NCI-H82 (cell line): ENCODE data around the gene BHLHE41.

Experiments used
- DNase-seq: peaks from one replicate; lab custom pipeline; 2025; lab: John Stamatoyannopoulos, UW

The BHLHE41 gene

DNA sequence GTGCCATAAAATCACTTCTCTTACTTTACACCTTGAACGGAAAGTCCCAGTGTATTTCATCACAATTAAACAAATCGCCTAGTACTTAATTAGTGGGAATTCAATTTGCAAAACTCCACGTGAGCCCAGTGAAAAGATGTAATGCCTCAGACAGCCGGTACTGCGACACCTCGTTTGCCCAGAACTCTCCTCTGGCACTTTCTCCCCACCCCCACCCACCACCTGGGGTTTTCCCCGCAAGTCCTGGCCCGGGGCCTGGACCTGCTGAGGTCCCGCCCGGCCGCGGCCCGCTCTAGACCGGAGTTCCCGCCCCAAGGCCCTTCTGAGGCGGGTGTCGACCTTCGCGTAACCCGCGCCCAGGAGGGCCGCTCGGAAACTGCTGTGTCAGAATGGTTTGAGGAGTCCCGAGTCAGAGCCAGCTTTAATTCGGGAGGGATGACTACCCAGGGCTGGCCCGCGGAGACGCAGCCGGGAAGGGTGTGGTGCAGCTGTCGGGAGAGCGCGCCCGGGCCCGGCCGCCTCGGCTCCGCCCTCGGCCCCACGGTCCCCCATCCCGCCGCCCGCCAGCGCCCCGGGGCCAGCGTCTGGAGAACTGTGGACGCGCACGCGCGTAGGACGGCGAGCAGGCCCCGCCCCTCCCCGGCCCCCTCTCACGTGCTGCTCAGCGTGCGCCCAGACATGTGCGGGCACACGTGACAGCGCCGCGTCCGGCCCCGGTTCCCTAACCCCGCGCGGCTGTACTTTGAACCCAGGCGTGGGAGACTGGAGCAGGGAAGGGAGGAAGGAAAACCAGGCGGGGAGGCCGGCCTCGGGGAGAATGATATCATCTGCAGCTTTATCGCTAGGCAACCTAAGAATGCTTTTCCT, 10.8 kb downstream of the BHLHE41 start:
- peak; percentile 91 for DNase-seq

DNA sequence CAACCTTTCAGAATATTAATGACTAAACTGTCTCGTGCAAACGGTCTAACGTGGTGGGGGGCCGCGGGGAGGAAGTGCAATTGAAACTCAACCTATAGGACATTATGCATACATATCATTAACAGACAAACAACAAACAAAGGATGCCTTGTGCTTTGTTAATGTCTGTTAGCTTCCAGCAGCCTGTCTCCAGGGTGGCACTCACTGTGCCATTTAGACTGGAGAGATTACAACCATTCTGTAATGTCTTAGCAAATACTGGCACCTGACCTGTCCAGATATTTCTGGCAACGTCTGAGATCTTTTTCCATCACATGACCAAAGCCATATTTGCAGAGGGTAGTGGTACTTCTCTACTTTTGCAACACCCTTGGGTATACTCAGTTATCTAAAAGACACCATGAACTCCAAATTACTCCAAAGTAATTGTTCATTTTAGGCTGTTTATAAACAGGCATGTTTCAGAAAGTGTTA, 11.6 kb downstream of the BHLHE41 start:
- DNase-seq = no peak

DNA sequence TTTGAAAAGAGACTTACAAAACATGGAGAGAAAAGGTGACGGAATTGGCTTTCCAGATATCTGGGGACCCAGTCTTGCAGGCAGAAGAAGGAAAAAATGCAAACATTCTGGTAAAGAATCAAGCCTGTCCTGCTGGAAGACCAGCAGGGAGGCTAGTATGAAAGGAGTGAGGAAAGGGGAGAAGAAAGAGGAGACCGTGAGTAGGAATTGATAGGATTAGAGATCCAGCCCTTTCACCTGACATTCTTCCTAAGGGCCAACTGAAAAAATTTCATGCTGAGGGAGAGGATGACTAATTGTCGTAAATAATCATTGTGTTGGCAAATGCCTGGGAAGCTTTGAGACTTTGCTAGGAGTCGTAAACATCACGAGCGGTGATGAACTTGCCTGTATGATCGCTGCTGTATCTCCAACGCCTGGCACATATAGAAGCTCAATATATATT, 12.1 kb downstream of the BHLHE41 start:
- no peak for DNase-seq

DNA sequence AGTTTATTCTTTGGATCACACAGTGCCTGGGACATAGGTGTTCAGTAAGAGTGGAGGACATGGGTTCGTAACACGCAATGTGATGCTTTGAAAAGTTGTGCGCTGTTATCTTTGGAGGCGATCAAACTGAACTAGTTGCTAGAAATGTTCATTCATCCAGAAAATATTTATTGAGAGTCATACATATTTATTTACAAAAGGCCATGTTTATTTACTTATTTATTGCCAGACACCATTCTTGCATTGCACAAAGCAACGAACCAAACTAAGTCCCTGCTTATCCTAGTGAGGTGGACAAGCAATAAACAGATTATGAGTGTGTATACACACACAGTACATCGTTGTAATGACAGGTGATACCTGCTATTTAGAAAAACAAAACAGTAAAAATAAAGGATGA, 12.6 kb downstream of the BHLHE41 start:
- DNase-seq = no peak

DNA sequence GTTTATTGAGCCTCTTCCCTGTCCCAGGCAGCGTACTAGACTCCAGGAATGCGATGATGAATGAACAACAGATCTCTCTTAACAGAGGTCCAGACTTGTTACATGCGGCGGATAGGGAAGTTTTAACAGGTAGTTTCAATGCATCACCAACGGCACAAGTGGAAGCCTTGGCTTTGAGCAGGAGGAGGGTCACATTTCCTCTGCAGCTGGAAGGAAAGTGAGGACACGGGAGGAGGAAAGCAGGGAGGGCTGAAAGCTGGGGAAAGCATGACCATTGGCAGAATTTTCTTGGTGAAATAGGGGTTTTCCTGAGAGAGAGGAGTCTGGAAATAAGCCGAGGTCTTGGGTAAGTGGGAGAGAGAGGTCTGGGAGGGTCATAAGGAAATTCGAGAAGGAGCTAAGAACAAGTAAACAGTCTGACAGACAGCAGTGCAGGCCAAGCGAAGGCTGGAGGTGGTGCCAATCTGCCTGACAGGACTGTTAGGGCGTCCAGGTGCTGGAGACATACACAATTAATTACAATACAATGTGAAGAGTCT, 15.4 kb downstream of the BHLHE41 start:
- DNase-seq = peak; percentile 19

DNA sequence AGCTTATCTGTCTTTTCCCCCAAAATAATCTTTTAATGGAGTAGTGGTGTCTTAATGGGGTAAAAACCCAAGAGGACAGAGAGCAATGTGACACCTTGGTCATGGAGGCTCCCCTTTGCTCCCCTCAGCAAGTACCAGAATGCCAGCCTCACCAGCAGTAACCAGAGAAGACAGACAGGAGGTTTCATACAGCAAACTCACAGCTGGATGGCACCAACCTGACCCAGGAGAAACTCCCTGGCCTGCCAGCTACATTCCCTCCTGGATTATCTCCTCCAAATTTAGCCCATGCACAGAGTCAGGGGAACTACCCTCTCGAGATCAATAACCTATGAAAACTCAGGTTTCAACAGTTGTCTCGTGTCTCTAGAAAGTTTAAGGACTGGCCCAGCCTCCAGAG, 15.9 kb downstream of the BHLHE41 start:
- no peak for DNase-seq

DNA sequence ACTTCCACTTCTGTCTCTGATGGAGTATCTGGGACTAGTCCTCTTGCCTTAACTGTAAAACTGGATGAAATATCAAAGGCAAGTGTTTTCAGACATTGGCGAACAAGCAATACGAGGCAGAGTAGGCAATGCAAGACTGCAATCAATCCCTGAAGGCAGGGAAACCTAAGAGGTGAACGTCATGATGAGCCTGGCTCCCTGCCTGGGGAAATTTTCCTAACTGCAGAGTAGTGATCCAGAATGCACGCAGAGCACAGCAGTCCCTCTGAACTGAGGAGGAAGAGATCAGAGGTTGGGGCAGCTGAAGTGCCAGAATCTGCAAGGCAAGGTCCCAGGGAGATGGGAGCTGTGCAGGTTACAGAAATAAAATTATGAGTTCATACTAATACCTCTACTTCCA, 18.5 kb downstream of the BHLHE41 start:
- DNase-seq = no peak

DNA sequence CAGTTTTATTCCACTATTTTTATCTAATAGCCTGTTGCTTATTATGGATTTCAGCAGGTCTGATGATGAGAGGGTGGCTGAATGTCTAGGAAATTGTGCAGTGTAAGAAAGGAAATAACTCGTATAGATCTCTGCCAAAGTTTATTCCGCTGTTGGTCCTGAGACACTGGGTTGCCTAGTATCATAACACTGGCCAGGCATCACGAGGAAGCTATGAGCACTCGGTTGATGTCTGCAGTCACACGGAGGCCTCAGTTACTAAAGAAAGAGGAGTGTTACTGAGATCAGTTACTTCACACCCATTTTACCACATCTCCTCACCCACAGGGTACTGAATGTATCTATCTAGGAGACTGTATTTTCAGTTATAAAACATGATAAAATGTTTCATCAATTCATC, 21.9 kb downstream of the BHLHE41 start:
- DNase-seq = no peak

DNA sequence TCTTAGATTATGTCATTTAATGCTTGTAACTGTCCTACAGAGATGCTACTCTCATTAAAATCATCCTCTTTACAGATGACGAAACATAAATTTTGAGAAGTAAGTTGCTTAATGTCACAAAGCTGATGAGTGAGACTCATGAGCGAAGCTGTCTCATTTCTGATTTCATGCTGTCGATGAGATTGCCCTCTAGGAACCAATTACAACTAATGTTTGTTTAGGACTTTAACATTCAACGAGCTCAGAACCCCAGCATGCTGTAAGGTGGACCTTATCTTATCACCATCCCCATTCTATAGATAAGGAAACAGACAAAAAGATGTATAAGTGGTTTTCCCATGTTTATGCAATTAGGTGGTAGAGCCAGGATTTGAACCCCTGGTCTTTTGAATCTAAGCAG, 23.1 kb downstream of the BHLHE41 start:
- DNase-seq = no peak

DNA sequence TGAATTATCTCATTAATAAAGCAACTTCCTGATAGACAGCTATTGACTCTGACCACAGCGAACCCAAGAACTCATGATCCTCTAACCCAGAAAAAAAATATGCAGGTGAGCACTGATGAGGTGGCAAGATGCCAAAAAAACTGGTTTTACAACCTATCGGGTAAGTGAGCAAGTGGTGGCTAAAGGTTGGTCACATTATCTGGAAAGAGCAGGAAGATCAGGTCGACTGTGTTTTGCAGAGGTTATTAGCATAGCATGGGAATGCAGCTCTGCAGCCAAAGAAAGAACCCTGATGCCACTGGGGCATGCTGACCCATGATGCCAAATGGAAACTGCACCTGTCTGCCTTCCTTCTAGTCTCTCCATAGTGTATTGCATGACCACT, 23.5 kb downstream of the BHLHE41 start:
- no peak for DNase-seq

DNA sequence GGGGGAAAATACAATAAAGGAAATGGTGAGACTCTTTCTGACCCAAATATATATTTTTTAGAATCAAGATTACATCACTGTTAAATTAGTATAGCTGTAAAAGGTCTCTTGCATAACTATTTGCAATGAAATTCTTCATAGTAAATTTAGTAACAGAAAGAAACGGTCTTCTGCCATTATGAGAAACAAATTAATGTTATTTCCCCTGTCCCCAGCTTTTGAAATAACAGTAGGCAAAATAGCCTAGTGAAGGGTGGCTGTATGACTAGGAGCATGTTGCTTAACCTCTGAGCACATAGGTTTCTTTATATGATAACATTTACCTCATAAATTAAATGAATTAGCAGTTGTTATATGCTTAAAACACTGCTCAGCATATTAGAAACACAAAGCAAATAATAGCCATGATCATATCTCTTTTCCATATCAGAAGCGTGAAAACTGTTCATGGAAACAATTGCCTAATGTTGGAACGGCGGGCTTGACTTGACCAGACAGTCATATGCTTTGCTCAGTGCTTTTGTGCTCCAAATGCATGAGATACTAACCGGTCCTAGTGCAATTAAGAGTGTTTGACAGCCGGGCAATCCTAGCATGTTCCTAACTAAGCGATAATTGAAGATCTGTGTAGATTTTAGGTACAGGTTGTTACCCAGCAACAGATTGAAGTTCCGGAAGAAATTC, 24.0 kb downstream of the BHLHE41 start:
- no peak for DNase-seq

DNA sequence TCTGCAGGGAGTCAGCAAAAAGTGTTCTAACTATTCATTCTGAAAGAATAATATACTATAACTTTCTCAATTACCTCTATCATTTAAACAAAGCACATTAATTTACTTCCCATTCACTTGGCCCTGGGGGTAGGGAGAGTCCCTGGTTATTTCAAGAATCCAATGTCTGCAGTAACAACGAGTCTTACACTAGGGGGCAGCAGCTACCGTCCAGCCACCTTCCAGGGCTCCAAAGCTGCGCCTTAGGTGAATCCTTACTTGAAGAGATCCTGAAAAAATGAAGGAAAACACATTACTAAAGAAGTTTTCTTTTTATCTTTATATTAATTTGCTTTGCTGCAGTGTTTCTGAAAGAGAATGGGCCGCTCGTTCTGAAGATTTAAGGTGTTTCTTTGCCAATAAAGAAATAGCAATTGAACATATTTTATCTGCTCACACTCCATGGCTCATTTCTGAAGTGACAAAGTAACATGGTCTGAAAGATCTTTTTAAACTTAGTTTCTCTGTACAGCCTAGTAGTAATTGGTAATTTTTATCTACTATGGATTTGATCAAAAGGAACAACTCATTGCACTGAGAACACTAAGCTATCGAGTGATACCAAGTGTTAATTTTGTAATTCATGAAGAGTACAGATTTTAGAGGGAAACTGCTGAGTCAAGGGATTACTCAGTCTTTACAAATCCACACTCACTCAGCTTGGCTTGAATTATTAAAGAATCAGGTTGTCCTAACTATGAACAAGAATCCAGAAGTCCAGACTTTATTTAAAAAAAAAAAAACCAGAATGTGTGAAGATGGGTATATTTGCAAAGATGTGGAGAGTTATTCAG, 27.6 kb downstream of the BHLHE41 start:
- DNase-seq = peak; percentile 86

DNA sequence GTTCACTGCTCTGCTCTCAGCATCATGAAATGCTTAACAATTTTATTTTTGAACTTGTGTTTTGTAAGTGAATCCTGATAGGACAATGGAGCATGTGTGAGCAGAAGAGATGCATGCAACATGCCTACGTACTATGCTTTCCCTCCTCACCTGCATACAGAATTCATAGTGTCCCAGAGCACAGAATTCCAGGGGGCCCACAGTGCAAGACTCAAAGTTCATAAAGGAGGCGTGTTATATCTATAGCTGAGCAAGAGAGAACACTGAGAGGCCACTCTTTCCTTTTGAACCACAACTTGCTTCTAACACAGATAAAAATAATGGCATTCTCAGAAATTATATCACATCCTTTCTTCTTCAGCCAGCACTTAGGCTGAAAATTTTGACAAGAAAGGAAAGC, 28.8 kb downstream of the BHLHE41 start:
- no peak for DNase-seq

DNA sequence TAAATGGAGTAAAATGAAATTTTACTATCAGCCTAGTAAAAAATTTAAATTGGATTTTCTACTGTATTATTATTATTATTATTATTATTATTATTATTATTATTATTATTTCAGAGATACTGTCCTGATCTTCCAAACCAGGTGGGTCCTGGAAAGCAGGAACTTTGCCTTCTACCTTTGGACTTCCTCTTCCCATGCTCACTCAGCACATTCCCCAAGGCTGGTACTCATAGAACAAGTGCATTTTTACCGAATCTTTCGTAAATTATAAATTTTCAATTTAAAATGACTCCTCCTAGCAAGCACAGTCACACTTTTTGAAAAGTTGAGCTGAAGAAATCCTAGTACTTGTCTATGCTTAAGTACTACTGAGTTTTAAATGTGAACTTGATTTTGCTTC, 29.7 kb downstream of the BHLHE41 start:
- DNase-seq = no peak

DNA sequence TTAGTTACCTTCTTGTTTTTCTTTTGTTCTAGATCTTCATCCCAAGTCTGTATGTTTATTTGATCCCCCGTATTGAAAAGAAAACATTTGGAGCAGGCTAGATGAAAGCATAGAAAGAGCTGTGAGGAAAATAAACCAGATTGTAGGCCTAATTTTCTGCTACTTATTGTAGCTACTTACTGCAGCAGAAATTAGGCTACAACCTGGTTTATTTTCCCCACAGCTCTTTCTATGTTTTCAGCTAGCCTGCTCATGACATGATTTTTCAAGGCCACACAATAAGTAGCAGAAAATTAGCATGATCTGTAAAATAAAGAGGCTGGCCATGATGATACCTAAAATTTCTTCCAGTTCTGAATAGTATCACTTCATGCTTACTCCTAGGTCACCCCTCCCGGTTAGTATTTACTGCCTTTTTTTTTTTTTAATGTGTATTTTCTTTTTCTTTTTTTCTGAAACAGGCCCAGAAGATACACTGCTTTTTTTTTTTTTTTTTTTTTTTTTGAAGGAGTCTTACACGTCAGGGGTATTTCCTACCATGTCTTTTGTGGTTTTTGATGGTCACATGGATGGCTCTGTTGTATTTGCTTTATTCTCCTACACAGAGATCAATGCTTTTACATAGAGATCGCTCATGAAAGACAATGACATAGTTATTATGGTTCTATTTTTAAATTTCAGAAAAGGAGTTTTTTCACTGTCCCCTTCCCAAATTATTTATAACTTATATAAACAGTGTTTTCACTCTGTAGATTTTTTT, 32.3 kb downstream of the BHLHE41 start:
- no peak for DNase-seq

DNA sequence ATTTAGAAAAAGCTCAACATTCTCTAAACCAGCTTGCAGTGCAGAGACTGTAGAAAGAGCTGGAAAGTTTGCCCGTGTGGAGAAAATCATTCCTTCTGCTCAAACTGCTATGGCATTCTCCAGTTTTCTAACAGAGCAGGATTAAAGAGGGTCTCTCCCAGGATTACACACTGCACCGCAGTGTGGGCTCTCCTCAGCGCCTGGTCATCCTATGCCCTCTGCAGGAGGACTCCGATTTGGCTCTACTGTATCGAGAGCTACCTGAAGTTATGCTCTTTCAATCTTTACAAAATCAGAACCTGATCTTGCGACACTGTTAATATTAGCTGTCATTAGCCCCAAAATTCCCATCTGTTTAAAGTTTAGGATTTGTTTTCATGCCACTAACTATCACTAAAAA, 33.0 kb downstream of the BHLHE41 start:
- peak; percentile 80 for DNase-seq

DNA sequence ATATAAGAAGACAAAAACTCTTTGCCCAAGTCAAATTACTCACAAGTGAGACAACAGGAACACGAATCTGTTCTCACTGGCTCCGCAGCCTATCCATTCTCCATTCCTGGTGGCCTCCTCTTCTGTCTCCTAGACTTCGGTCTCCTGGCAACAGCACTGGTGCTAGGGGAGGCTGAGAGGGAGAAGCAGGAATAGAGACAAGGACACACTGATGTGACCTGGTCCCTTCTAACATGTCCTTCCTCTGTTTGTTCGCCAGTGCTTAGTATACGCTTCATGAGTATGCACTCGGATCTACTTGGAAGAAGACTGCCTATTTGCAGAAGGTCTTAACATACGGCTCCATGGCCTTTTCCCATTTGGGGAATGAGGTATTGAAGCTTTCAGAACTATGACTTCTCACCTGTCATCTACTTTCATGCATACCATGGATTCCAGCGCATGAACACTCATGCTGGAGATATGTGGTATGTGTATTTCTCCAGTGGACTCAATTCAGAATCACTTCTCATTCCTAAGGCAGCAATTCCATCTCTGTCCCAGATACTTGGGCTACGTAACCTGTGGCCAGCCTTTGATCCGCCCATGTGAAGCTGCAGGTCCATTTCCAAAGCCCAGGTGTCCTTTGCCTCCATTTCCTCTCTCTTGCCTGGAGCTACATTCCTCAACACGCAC, 33.9 kb downstream of the BHLHE41 start:
- DNase-seq = no peak

DNA sequence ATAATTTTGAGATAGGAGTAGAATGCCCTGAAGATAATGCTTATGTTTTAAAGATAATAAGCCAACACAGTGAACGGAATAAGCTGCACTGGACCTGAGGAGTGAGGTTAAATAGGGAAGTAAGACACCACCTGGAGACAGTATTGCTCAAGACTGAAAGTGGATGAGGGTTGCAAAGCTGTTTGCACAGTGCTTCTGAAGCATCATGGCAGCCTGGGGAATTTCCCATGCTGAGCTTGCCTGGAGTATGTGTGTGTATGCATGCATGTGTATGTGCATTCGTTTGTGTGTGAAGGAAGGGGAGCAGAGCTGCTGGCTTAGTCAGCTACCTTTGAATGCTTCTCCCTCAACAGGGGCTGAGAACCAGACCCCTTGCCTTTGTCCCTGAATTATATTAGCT, 35.8 kb downstream of the BHLHE41 start:
- no peak for DNase-seq

DNA sequence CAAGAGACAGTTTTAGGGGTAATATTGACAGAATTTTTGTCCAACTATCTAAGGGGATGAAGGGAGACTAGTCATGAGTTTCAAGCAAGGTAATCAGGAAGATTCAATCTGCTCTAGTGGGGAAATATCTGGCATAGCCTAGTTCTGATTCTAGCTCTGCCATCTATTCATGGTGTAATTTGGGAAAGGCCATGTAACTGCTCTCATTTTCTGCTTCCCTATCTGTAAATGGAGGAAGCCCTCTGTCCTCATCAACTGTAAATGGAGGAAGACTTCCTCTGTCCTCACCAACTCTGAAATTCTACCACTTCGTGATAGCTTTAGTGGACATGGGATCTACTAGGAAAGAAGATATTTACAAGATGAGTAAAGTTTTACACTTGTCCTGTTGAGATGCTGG, 37.9 kb downstream of the BHLHE41 start:
- no peak for DNase-seq

DNA sequence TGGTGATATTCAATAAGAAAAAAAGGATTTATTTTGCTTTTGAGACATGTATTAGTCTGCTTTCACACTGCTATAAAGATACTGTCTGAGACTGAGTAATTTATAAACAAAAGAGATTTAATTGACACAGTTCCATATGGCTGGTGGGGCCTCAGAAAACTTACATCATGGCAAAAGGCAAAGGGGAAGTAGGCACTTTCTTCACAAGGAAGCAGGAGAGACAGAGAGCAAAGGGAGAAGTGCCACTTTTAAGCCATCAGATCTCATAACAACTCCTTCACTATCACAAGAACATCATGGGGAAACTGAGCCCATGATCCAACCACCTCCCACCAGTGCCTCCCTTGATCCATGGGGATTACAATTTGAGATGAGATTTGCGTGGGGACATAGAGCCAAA, 43.9 kb downstream of the BHLHE41 start:
- no peak for DNase-seq
